GM12873 (cell line): ENCODE measurements around the gene BIN1.

ENCODE experiments used
- TF ChIP-seq, protein P1 (sequence below): IDR thresholded peaks from 2 replicates; pipeline ENCODE4 v1.5.1; 2012; ENCODE audit warnings: low read depth, mild to moderate bottlenecking, moderate library complexity, low read length, control low read depth; ENCODE audit not compliant: insufficient read depth; ENCODE audit errors: missing control alignments

Gene BIN1

DNA sequence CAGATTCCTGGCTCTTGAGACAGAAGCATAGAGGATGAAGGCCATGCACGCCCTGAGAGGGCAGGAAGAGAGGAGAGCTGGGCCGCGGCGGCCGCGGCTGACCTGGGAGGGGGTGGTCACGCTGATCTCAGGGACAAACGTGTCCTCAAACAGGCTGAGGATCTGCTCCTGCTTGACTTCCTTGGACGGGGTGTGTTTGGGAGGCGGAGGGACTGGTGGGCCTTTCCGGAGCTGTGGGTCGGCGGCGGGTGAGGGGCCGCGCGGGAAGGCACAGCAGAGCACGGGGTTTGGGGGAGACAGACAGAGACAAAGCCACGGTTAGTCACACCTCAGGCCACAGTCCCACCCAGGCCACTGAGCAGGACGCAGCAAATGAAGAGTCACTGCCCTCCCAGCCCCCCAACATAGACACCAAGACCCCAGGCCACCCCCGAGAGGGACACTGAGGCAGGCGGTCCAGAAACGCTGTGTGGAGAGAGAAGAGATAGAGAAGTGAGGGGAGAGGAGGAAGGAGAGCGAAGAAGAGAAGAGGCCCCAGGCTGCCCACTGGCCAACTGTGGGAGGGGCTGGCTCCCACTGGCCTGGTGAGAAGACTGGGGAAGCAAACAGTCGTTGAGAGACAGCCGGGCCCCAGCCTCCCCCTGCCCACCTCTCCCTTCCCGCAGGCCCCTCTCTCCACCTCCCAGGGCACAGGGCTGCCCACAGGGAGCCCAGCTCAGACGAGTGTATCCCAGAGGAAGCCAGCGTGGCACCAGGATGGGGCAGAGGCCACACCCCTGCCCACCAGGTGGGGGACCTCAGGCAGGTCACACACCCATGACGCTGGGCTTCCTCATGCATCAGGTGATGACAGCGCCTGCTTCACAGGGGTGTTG lies 49.3 kb downstream of the BIN1 start:
- TF ChIP-seq, protein P1, sequence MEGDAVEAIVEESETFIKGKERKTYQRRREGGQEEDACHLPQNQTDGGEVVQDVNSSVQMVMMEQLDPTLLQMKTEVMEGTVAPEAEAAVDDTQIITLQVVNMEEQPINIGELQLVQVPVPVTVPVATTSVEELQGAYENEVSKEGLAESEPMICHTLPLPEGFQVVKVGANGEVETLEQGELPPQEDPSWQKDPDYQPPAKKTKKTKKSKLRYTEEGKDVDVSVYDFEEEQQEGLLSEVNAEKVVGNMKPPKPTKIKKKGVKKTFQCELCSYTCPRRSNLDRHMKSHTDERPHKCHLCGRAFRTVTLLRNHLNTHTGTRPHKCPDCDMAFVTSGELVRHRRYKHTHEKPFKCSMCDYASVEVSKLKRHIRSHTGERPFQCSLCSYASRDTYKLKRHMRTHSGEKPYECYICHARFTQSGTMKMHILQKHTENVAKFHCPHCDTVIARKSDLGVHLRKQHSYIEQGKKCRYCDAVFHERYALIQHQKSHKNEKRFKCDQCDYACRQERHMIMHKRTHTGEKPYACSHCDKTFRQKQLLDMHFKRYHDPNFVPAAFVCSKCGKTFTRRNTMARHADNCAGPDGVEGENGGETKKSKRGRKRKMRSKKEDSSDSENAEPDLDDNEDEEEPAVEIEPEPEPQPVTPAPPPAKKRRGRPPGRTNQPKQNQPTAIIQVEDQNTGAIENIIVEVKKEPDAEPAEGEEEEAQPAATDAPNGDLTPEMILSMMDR: no peak

DNA sequence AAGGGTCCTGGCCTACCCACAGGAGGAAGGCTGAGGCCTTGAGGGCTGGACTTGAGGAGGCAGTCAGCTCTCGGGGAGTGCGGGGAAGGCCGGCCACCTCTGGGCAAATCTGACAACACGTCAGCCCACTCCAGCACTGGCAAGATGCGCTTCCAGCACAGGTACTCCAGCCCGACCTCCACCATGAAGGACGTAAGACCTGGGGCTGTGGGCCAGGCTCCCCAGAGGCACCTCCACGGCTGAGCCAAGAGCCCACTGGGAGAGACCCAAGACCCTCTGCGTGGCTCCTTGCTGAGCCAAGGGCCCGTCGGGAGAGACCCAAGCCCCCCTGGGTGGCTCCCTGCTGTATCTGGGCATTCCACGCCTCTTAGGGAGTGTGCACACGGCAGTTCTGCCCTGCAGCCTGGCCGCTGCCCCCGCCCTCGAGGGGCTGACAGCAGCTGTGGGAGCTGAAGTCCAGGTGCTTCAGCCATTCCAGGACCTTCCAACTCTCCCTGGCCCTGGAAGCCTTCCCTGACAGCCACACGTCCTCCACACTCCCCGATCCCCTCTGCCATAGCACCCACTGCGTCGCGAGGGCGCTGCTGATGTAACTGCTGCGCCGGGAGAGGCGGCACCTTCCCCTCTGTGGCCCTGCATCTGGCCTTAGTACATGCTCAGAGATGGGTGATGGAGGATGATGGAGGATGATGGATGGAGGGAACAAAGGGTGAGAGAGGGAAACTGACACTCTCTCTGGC lies 50.2 kb downstream of the BIN1 start:
- TF ChIP-seq, protein P1: no peak

DNA sequence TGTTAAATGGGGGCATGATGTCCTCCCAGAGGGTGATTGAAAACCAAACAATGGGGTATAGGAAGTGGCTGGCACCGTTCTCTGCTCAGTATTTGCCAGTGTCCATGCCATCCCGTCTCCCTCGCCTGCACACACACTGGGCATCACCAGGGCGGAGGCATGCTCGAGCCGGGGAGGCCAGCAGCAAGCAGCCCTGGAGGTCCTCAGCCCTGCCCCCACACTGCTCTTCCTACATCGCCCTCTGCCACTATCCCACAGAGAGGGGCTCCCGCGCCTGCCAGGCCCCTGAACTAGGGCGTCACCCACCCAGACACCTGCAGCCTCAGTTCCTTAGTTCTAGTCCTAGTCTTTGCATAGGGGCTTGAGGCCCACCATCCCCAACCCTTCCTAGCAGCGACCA lies 50.9 kb downstream of the BIN1 start:
- TF ChIP-seq, protein P1: no peak

DNA sequence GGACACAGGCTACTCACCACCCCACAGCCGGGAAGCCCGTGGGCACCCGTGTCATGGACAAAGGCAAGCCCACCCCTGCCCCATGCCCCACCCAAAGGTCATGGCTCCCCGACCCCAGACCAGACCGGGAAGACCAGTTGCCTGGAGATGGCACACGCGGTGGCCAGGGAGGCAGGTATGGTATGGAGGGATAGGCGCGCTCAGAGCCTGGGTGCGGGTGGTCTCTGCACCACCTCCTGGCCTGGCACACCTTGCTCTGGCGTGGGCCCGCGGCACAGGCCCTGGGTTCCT lies 51.2 kb downstream of the BIN1 start:
- TF ChIP-seq, protein P1: no peak

DNA sequence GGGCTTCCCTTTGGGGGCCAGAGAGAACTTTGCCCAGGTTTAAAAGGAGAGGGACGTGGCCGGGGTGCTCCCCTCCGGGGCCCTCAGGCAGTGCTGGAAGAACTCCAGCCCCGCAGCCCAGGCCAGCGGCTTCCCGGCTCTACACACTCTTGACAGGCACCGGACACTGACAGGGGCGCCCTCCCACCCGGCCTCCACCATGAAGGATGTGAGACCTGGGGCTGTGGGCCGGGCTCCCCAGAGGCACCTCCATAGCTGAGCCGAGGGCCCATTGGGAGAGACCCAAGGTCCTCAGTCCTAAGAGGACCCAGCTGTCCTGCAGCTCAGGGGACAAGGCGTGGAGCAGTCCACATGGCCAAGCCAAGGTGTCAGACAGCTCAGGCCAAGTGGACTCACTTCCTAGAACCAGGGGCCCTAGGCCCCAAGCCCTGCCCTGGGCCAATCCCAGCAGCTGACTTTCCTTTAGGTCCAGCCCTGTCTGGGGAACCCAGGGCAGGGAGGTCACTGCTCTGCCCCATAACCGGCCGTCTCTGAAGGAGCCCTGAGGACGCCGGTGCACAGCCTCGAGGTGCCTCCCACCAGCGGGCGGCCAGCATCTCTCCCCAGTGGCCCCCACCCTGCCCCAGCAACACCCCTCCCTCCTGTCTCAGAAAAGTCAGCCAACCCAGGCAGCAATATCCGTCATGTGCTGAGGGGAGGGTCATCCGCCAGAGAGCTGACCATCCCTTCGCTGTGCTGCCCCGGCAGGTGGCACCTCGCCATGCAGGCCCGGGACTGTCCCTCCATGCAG lies 51.8 kb downstream of the BIN1 start:
- TF ChIP-seq, protein P1: no peak

DNA sequence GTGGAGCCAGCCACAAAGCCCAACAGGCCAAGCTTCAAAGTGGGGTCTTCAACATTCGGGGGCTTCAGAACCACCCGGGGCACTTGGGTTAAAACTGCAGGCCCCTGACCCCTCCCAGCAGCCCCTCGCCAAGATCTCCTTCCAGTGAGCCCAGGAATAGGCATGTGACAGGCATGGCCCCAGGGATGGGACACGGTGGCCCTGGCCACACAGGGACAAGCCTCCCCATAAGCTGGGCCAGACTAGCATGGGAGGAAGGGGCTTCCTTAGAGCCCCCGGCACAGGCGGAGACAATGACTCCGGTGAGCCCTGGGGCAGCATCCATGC lies 52.4 kb downstream of the BIN1 start:
- TF ChIP-seq, protein P1: no peak
